Measurements from ENCODE around the gene DPH7. TPM values are rescaled to one million over a fixed set of nuclear protein-coding genes. Genes with fewer than 3 reads are reported as not detected.
A peak's percentile ranks its signal among the peaks of the same experiment; 100 is the strongest.
"Not testable (repeated sequence)": the region's sequence is repeated elsewhere in the genome, so short reads cannot be mapped to it uniquely, and the experiment has no call there.

DPH7 gene
- polyA plus RNA-seq, 10 donors: 18.3 to 45.4 (median 24.8) TPM

GRCh38 chr9:137607141-137607857 is 28.6 kb upstream of the DPH7 start:
- no peak for DNase-seq

GRCh38 chr9:137606734-137607138 is 28.0 kb upstream of the DPH7 start:
- DNase-seq: no peak

- DNase-seq: no peak
These were observed 27.4 kb upstream of the DPH7 start for GRCh38 chr9:137606005-137606621.

GRCh38 chr9:137605121-137606004 is 26.6 kb upstream of the DPH7 start, which contains the start of gene ARRDC1:
ARRDC1 (plus strand) TSS chr9:137605686; CDS start chr9:137605718, 32 bp downstream.
- peak; percentile 87 to 89 (median 88) for DNase-seq

GRCh38 chr9:137604345-137605086 is 25.8 kb upstream of the DPH7 start:
- DNase-seq: no peak

- no peak for DNase-seq
These were observed 25.2 kb upstream of the DPH7 start for GRCh38 chr9:137603879-137604278.

- no peak for DNase-seq
These were observed 23.9 kb upstream of the DPH7 start for GRCh38 chr9:137602661-137603060.

- no peak for DNase-seq
These were observed 20.2 kb upstream of the DPH7 start for GRCh38 chr9:137598943-137599342.

GRCh38 chr9:137596577-137596976 is 17.9 kb upstream of the DPH7 start:
- not testable (repeated sequence) for DNase-seq

- no peak for DNase-seq
These were observed 14.5 kb upstream of the DPH7 start for GRCh38 chr9:137593176-137593575.

GRCh38 chr9:137592767-137593166 is 14.0 kb upstream of the DPH7 start:
- no peak for DNase-seq

- peak; percentile 92 to 95 (median 94) for DNase-seq
These were observed 12.0 kb upstream of the DPH7 start, which contains the start of gene ZMYND19 for GRCh38 chr9:137590469-137591383. ZMYND19 (minus strand) TSS chr9:137590512; CDS start chr9:137590263, 249 bp downstream.

GRCh38 chr9:137590123-137590468 is 11.4 kb upstream of the DPH7 start:
- DNase-seq: no peak

GRCh38 chr9:137589441-137590122 is 10.9 kb upstream of the DPH7 start:
- DNase-seq: no peak

GRCh38 chr9:137588891-137589290 is 10.2 kb upstream of the DPH7 start:
- DNase-seq: no peak

GRCh38 chr9:137588311-137588710 is 9.6 kb upstream of the DPH7 start:
- no peak for DNase-seq

- no peak for DNase-seq
These were observed 8.1 kb upstream of the DPH7 start for GRCh38 chr9:137586854-137587253.

GRCh38 chr9:137583957-137584356 is 5.2 kb upstream of the DPH7 start:
- DNase-seq: no peak

GRCh38 chr9:137583347-137583746 is 4.6 kb upstream of the DPH7 start:
- no peak for DNase-seq

- no peak for DNase-seq
These were observed 3.6 kb upstream of the DPH7 start for GRCh38 chr9:137582286-137582860.

All from muscle of back (tissue), 11 donors.